DMS 273 (cell line): ENCODE measurements around the gene C6orf89.
"Not testable (repeated sequence)": the region's sequence is repeated elsewhere in the genome, so short reads cannot be mapped to it uniquely, and the experiment has no call there.

ENCODE experiments used
- DNase-seq: peaks from one replicate; lab custom pipeline; 2025; ENCODE audit not compliant: unreplicated experiment; lab: John Stamatoyannopoulos, UW

C6orf89 gene

GRCh38 chr6:36945301-36945700, 59.5 kb downstream of the C6orf89 start:
- no peak for DNase-seq

GRCh38 chr6:36946526-36946925, 60.8 kb downstream of the C6orf89 start:
- DNase-seq, result no peak

DNA sequence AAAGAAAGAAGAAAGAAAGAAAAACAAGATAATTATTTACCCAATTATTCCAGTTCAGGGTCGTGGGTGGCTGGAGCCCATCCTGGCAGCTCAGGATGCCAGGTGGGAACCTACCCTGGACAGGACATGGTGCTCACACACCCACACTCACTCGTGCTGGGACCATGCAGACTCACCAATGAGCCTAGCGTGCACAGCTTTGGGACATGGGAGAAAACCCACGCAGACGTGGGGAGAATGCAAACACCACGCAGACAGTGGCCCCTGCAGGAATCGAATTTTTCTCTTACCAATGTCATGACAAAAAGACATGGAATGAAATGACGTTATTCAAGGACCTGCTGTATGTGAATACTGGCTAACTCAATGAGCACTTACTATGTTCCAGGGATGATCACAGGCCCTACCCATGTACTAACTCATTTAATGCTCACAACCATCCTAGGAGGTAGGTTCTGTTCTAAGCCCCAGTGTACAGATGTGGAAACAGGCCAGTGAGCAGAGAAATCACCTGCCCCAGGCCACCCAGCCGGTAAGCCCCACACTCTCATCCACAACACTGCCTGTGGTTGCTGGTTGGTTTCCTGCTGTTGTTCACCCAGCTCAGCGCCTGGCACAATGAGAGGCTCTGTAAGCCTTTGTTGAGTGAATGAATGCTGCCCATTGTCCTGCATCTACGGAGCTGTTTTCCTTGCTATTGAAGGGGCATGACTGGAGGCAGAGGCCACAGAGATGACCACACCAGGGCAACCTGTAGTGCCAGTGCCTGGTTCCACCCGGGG, 62.0 kb downstream of the C6orf89 start:
- no peak for DNase-seq

- DNase-seq, result not testable (repeated sequence)
These were observed 63.3 kb downstream of the C6orf89 start for GRCh38 chr6:36949076-36949475.

DNA sequence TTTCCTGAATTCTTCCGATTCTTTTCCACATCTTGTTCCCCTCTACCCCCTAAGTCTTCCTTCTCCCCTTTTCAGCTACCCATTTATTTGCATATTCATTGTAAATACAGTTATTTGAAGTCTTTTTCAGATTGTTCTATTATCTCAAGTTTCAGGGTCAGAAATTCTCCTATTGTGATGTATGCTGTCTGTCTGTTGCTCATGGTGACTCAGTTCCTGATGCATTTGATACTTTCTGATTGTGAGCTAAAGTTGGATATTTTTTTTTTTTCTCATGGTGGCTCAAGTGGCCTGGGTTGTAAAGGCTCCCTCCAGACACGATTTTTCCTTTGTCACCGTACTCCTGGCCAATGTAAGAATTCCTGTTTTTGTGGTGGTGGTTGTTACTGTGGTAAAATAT, 63.9 kb downstream of the C6orf89 start:
- DNase-seq, result no peak

DNA sequence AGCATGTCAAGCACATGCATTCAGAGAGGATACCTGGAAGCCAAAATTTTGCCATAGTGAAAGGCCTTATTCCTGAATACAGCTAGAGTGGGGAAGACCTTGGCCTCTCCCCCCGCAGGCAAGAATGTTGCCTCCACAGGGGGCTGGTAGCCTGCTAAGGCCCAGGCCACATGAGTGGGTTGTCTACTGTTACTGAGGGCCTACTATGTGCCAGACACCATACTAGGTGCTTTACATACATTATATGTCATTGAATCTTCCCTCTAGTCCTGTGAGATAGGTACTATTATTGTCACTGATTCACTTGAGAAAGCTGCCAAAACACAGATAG, 68.1 kb downstream of the C6orf89 start:
- DNase-seq, result no peak

GRCh38 chr6:36954262-36954931, 68.6 kb downstream of the C6orf89 start, which contains the start of gene PI16:
PI16 (plus strand) TSS chr6:36954738; CDS start chr6:36954761, 23 bp downstream.
- DNase-seq, result no peak

DNA sequence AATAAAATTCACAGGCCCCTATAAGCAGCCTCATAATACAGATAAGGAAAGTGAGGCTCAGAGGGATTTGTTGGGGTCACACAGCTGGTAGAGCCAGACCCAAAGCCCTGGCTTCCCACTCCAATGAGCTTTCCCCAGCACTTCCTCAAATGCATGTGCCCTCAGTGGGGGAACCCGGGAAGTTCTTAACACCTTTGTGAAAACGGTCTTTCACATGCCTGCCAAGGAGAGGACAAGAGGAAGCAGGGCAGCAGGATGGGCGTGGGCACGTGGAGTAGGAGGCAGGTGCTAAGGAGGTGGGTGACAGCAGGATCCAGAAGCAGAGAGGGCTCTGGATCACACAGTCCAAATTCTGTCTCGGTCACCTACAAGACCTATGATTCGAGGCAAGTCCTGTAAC, 69.4 kb downstream of the C6orf89 start:
- no peak for DNase-seq

GRCh38 chr6:36955671-36956445, 70.1 kb downstream of the C6orf89 start:
- DNase-seq, result peak; percentile 27

DNA sequence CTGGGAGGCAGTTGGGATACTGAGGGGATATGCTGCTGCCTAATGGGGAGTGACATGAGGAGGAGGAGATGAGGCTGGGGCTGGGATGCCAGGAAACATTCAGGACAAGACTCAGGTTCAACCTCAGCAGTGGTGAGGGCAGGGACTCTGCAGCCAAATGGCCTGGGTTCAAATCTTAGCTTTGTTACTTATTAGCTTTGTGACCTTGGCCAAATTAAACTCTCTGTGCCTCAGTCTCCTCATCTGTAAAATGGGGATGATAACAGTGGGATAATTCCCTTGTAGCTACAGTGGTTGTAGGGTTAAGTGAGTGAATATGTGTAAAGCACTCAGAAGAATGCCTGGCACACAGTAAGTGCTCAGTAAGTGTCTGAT, 70.7 kb downstream of the C6orf89 start:
- DNase-seq, result no peak

DNA sequence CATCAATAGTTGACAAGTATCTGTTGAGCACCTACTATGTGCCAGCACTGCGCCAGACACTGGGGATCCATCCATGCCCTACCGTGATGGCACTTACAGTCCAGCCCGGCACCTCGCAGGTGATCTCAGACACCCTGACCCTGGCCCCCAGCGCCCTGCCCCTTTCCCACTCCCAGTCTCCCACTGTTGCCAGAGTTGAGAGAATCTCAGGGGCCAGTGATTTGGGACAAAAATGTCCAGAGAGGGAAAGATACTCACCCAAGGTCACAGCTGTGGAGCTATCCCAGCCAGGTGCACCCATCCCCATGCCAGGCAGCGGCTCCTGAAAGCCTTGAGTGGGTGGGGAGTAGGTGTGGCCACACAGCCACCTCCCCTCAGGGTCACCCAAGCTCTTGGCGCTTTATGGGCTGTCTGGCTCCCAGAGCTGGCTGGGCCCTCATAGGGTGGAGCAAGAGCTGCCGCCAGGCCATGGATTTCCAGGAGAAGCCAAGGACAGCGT, 72.1 kb downstream of the C6orf89 start:
- DNase-seq, result no peak

GRCh38 chr6:36958775-36959554, 73.2 kb downstream of the C6orf89 start:
- no peak for DNase-seq

DNA sequence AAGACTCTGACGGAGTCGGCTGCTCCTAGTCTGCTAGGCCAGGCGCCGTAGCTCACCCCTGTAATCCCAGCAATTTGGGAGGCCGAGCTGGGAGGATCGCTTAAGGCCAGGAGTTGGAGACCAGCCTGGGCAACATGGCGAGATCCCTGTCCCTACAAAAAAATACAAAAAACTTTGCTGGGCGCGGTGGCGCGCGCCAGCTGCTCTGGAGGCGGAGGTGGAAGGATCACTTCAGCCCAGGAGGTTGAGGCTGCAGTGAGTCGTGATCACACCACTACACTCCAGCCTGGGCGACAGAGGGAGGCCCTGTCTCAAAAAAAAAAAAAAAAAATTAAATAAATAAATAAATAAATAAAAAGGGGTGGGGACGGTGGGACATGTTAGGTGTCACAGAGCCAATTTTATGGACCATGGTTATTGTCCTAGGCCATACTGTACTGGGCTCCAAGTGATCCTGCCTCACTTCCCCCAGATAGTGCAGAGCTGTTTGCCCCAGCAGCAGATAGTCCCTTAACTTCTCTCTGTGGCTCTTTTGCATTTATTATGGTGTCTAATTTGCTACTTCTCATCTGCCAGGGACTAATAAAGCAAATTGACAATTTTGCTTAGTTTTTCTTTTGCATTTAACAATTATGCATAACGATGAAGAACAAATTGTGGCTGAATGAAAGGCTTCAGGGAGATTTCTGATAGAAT, 74.0 kb downstream of the C6orf89 start:
- no peak for DNase-seq

GRCh38 chr6:36961441-36962435, 76.0 kb downstream of the C6orf89 start:
- DNase-seq, result no peak

DNA sequence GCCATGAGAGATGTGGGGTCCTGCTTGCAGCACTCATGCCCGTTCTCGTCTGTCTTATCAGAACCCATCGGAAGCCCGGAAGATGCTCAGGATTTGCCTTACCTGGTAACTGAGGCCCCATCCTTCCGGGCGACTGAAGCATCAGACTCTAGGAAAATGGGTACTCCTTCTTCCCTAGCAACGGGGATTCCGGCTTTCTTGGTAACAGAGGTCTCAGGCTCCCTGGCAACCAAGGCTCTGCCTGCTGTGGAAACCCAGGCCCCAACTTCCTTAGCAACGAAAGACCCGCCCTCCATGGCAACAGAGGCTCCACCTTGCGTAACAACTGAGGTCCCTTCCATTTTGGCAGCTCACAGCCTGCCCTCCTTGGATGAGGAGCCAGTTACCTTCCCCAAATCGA, 77.1 kb downstream of the C6orf89 start:
- peak; percentile 83 for DNase-seq

DNA sequence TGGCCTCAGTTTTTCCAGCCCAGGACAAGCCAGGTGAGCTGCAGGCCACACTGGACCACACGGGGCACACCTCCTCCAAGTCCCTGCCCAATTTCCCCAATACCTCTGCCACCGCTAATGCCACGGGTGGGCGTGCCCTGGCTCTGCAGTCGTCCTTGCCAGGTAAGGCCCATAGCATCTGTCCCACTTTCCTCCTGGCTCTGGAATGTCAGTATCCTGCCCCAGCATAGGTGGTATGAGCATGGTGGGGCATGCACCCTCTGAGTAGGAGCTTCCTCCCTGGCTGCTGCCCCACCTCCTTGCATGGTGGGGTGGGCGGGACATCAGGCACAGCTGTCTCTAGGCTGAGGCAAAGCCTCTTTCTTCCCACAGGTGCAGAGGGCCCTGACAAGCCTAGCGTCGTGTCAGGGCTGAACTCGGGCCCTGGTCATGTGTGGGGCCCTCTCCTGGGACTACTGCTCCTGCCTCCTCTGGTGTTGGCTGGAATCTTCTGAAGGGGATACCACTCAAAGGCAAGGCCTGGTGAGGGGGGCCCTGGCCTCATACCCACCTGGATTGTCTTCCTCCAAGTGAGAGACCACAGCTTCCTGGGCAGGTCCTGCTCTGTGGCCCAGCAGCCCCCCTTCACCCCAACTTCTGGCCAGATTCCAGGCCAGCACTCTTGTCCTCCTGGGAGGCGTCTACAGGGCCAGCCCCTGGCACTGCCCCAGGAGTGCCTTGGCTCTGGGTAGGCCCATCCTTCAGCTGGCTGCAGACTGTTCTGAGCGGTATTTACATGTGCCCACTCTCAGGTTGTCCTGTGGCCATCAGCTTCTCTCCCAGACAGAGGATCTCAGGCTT, 77.9 kb downstream of the C6orf89 start:
- peak; percentile 47 for DNase-seq

DNA sequence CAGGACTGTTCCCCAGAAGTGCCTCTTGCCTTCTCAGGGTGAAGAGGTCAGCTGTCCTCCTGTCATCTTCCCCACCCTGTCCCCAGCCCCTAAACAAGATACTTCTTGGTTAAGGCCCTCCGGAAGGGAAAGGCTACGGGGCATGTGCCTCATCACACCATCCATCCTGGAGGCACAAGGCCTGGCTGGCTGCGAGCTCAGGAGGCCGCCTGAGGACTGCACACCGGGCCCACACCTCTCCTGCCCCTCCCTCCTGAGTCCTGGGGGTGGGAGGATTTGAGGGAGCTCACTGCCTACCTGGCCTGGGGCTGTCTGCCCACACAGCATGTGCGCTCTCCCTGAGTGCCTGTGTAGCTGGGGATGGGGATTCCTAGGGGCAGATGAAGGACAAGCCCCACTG, 78.6 kb downstream of the C6orf89 start:
- no peak for DNase-seq

GRCh38 chr6:36964908-36965307, 79.2 kb downstream of the C6orf89 start:
- no peak for DNase-seq
